SK-N-SH (cell line): ENCODE results near the gene PPP6R2. TPM values are rescaled to one million over a fixed set of nuclear protein-coding genes. Genes with fewer than 3 reads are reported as not detected.

Source experiments
- CTCF ChIA-PET: fragments of 300-600, 350-600 bp; formaldehyde crosslinking; extraction: SDS; loops from one replicate; lab custom pipeline; 2021; lab: Yijun Ruan, JAX
- POLR2A ChIA-PET: fragments of 350-600 bp; sonication (Branson Sonifier 250); formaldehyde crosslinking; extraction: SDS; loops from one replicate; lab custom pipeline; 2020; ENCODE audit warnings: antibody characterized with exemption, inconsistent platforms; lab: Yijun Ruan, JAX
- DNase-seq: peaks from one replicate; pipeline ENCODE4 v3.0.0; 2012
- H2AFZ ChIP-seq: fragments of 200-600 bp; sonication (generic); 2 replicates; pipeline ENCODE4 v1.8.1; 2016; ENCODE audit warnings: antibody characterized with exemption, mild to moderate bottlenecking, low read depth
- H3F3A ChIP-seq: fragments of 200-600 bp; sonication (generic); replicated peaks from 2 replicates; pipeline ENCODE3; 2016; ENCODE audit warnings: antibody characterized with exemption, mild to moderate bottlenecking; ENCODE audit not compliant: insufficient read depth
- H3K27ac ChIP-seq, 2 experiments: fragments of 200-500 bp in 1 of 2; fragments of 200-600 bp in 1 of 2; sonication (Bioruptor generic) in 1 of 2; sonication (generic), shearing (Covaris generic) in 1 of 2; 2 replicates each; pipeline versions ENCODE4 v1.5.1 to v1.6.1; 2014 to 2016; ENCODE audit warnings: low read depth in 2 of 2, inconsistent platforms in 1 of 2, low read length in 1 of 2, mild to moderate bottlenecking in 1 of 2, mixed read lengths in 1 of 2
- H3K27me3 ChIP-seq: fragments of 200-600 bp; sonication (generic), shearing (Covaris generic); 2 replicates; pipeline ENCODE4 v1.6.1; 2016; ENCODE audit warnings: mixed run types; ENCODE audit not compliant: insufficient read depth
- H3K36me3 ChIP-seq, 2 experiments: fragments of 200-500 bp in 1 of 2; fragments of 200-600 bp in 1 of 2; sonication (Bioruptor generic) in 1 of 2; sonication (generic) in 1 of 2; replicated peaks in 1 of 2; 2 replicates each; pipeline versions ENCODE3 to v1.5.1; 2014 to 2016; ENCODE audit warnings: low read length in 1 of 2, mild to moderate bottlenecking in 1 of 2; ENCODE audit not compliant: insufficient read depth in 2 of 2, control insufficient read depth in 1 of 2
- H3K4me1 ChIP-seq, 2 experiments: fragments of 200-500 bp in 1 of 2; fragments of 200-600 bp in 1 of 2; sonication (Bioruptor generic) in 1 of 2; sonication (generic), shearing (Covaris generic) in 1 of 2; 2 replicates each; pipeline versions ENCODE4 v1.5.1 to v1.6.1; 2014 to 2016; ENCODE audit warnings: low read depth in 1 of 2, low read length in 1 of 2, mixed run types in 1 of 2; ENCODE audit not compliant: insufficient read depth in 2 of 2, control insufficient read depth in 1 of 2
- H3K4me2 ChIP-seq: fragments of 200-600 bp; sonication (generic), shearing (Covaris generic); 2 replicates; pipeline ENCODE4 v1.6.1; 2017; ENCODE audit warnings: mixed run types
- H3K4me3 ChIP-seq, 2 experiments: fragments of 200-500 bp in 1 of 2; fragments of 200-600 bp in 1 of 2; sonication (Bioruptor generic) in 1 of 2; sonication (generic), shearing (Covaris generic) in 1 of 2; 2 replicates each; pipeline versions ENCODE4 v1.5.1 to v1.8.1; 2014 to 2016; ENCODE audit warnings: low read depth in 2 of 2, inconsistent platforms in 1 of 2, low read length in 1 of 2, mild to moderate bottlenecking in 1 of 2, mixed read lengths in 1 of 2, moderate library complexity in 1 of 2
- H3K79me2 ChIP-seq: fragments of 200-600 bp; sonication (generic); 2 replicates; pipeline ENCODE4 v1.8.1; 2017; ENCODE audit warnings: mild to moderate bottlenecking; ENCODE audit not compliant: insufficient read depth
- H3K9ac ChIP-seq: fragments of 200-600 bp; sonication (generic); 2 replicates; pipeline ENCODE4 v1.6.1; 2017; ENCODE audit warnings: mixed run types
- H3K9me2 ChIP-seq: fragments of 200-600 bp; sonication (generic); 2 replicates; pipeline ENCODE4 v1.6.1; 2017; ENCODE audit warnings: mixed run types
- H3K9me3 ChIP-seq: fragments of 200-600 bp; sonication (generic); 2 replicates; pipeline ENCODE4 v1.6.1; 2017; ENCODE audit warnings: mixed run types, mild to moderate bottlenecking, moderate library complexity
- H4K20me1 ChIP-seq: fragments of 200-600 bp; sonication (generic); 2 replicates; pipeline ENCODE4 v1.6.1; 2017; ENCODE audit warnings: mild to moderate bottlenecking, mixed run types; ENCODE audit not compliant: insufficient read depth
- FOXM1 ChIP-seq: IDR thresholded peaks from 2 replicates; pipeline ENCODE4 v1.4.0; 2012; ENCODE audit warnings: low read depth, mild to moderate bottlenecking
- MXI1 ChIP-seq: IDR thresholded peaks from 2 replicates; pipeline ENCODE4 v1.6.1; 2012; ENCODE audit warnings: mild to moderate bottlenecking, low read depth, low read length, improper control_type of control experiment
- NRF1 ChIP-seq: IDR thresholded peaks from 2 replicates; pipeline ENCODE4 v1.6.1; 2012; ENCODE audit warnings: low read depth, mild to moderate bottlenecking, low read length
- POLR2AphosphoS5 ChIP-seq: IDR thresholded peaks from 2 replicates; pipeline ENCODE4 v1.6.1; 2012; ENCODE audit warnings: low read depth, low read length
- REST ChIP-seq: IDR thresholded peaks from 2 replicates; pipeline ENCODE4 v1.6.1; 2012; ENCODE audit warnings: mild to moderate bottlenecking, low read depth, low read length, moderate library complexity
- TAF1 ChIP-seq: IDR thresholded peaks from 2 replicates; pipeline ENCODE4 v1.6.1; 2012; ENCODE audit warnings: low read depth, mild to moderate bottlenecking, low read length, moderate library complexity, borderline replicate concordance
- ZBTB33 ChIP-seq: IDR thresholded peaks from 2 replicates; pipeline ENCODE4 v1.4.0; 2012; ENCODE audit warnings: low read depth, borderline replicate concordance
- WGBS: methylation state at CpG from one replicate; pipeline ENCODE4 v1.1.6; 2017; ENCODE audit warnings: low lambda C conversion rate; 5-methylcytosine and 5-hydroxymethylcytosine counted together
- polyA plus RNA-seq, 3 experiments: library from polyadenylated mRNA; depleted of rRNA; stranded (reverse); fragments of >200 nt; gene quantifications; 2 replicates each; pipeline ENCODE4 v1.2.3, GENCODE V29; 2012
- TF ChIP-seq, protein P1 (sequence below): fragments of 150-350 bp; IDR thresholded peaks from 2 replicates; pipeline ENCODE4 v1.6.1; 2017; ENCODE audit warnings: antibody characterized with exemption, low read length, low read depth, borderline replicate concordance

Gene PPP6R2
- polyA plus RNA-seq, 1 of the 3 experiments (the other 2 are of a cell fraction): 45.7 TPM

- TF ChIP-seq MXI1 (0 out of 2 replicates have a peak, but pooled peaks have one; percentile 18), TAF1 (peak; percentile 65; the same call in 1 of the 2 replicates), ZBTB33 (no peak), NRF1 (no peak), REST (0 out of 2 replicates have a peak, but pooled peaks have one; percentile 46), POLR2AphosphoS5 (peak; percentile 62), FOXM1 (no peak)
- TF ChIP-seq, protein P1, sequence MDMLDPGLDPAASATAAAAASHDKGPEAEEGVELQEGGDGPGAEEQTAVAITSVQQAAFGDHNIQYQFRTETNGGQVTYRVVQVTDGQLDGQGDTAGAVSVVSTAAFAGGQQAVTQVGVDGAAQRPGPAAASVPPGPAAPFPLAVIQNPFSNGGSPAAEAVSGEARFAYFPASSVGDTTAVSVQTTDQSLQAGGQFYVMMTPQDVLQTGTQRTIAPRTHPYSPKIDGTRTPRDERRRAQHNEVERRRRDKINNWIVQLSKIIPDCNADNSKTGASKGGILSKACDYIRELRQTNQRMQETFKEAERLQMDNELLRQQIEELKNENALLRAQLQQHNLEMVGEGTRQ: no peak
- H3K79me2 ChIP-seq: peaks cover 48% of the 10 kb centered on the region
- H3K9me3 ChIP-seq: no peaks in the 10 kb centered on the region
- ChIA-PET POLR2A (interaction anchor here (0.6 to 1.1 kb wide), 3 partner anchors 12 to 21 kb away, joined by 4 to 7 read pairs (median 5); partner anchors contain the start of gene DENND6B), CTCF (interaction anchor here (0.6 to 1.7 kb wide), 8 partner anchors 17 to 64 kb away, joined by 3 to 6 read pairs (median 4); partner anchors contain the start of gene DENND6B)
- peak within 1 kb of the TSS; percentile 99 for H3K9ac ChIP-seq
- peaks cover 23% of the 10 kb centered on the region for H4K20me1 ChIP-seq
- no peaks in the 10 kb centered on the region for H3K27me3 ChIP-seq
- peak within 1 kb of the TSS; percentile 95 to 97 for H3K27ac ChIP-seq
- H3K4me1 ChIP-seq: peaks cover 39 to 53% of the 10 kb centered on the region in 2 experiments; a peak in 3 of 4 replicates
- under 1% methylated on average over 23 of the region's 105 CpGs for WGBS
- peaks cover 3 to 7% of the 10 kb centered on the region in 2 experiments for H3K36me3 ChIP-seq
- no peaks in the 10 kb centered on the region for H3K9me2 ChIP-seq
- peak within 1 kb of the TSS; percentile 95 to 98 for H3K4me3 ChIP-seq
- DNase-seq: peak; percentile 96
- peaks cover 21% of the 10 kb centered on the region for H3F3A ChIP-seq
- no peak within 1 kb of the TSS for H2AFZ ChIP-seq
- peak within 1 kb of the TSS; percentile 100 for H3K4me2 ChIP-seq
Measured at GRCh38 chr22:50306753-50307749, 36.1 kb upstream of the PPP6R2 start, which contains the start of gene PLXNB2. TSS of gene PLXNB2 (minus strand) at chr22:50307646. CDS start at chr22:50290584, 17,062 bp downstream.
